Endothelial cell of umbilical vein (primary cell): Measurements from ENCODE around the gene CHN2.

Experiments used
- CTCF ChIP-seq, 2 donors: IDR thresholded peaks; 1 replicate in 1 of 2; 2 replicates in 1 of 2; pipeline ENCODE4 v1.5.1; 2011; ENCODE audit warnings: low read length in 2 of 2, mild to moderate bottlenecking in 2 of 2, moderate library complexity in 2 of 2, control low read depth in 1 of 2, inconsistent platforms in 1 of 2, low read depth in 1 of 2; ENCODE audit not compliant: insufficient read depth in 1 of 2; ENCODE audit errors: extremely low read depth in 1 of 2
- EZH2 ChIP-seq: IDR thresholded peaks from 2 replicates; pipeline ENCODE4 v1.6.1; 2012; ENCODE audit warnings: borderline replicate concordance, low read depth, mild to moderate bottlenecking, moderate library complexity, low read length, inconsistent platforms; ENCODE audit not compliant: severe bottlenecking
- FOS ChIP-seq: IDR thresholded peaks from 2 replicates; pipeline ENCODE4 v1.6.1; 2011; ENCODE audit warnings: mild to moderate bottlenecking, low read length, moderate library complexity, borderline replicate concordance; ENCODE audit not compliant: insufficient read depth
- GATA2 ChIP-seq: IDR thresholded peaks from 2 replicates; pipeline ENCODE4 v1.7.0; 2011; ENCODE audit warnings: low read depth, mild to moderate bottlenecking, moderate library complexity, mixed read lengths, low read length; ENCODE audit not compliant: insufficient read length, insufficient read depth
- JUN ChIP-seq: IDR thresholded peaks from 2 replicates; pipeline ENCODE4 v1.6.1; 2011; ENCODE audit warnings: borderline replicate concordance, low read depth; ENCODE audit not compliant: insufficient read length, insufficient read depth
- MAX ChIP-seq: IDR thresholded peaks from 2 replicates; pipeline ENCODE4 v1.6.1; 2011; ENCODE audit not compliant: insufficient read depth, insufficient read length
- MYC ChIP-seq: IDR thresholded peaks from one replicate; pipeline ENCODE4 v1.6.1; 2011; ENCODE audit warnings: mild to moderate bottlenecking, low read depth, low read length
- POLR2A ChIP-seq: IDR thresholded peaks from 2 replicates; pipeline ENCODE4 v1.6.1; 2012; ENCODE audit warnings: low read depth, mild to moderate bottlenecking, control low read depth, low read length
- POLR2AphosphoS5 ChIP-seq: IDR thresholded peaks from 2 replicates; pipeline ENCODE4 v1.6.1; 2012; ENCODE audit warnings: low read depth, mild to moderate bottlenecking, control low read depth, low read length, moderate library complexity; ENCODE audit not compliant: insufficient read depth

- peak; percentile 48 for TF ChIP-seq POLR2AphosphoS5
- TF ChIP-seq CTCF (IDR thresholded peaks at IDR 0.05; ENCODE audit: extremely low read depth in 1 of 2, insufficient read depth in 1 of 2, low read depth in 1 of 2, low read length in 2 of 2): no peak
- peak; percentile 21 for TF ChIP-seq POLR2A
- TF ChIP-seq EZH2: no peak
- no peak for TF ChIP-seq MYC
- no peak for TF ChIP-seq MAX
- TF ChIP-seq JUN: no peak
- TF ChIP-seq GATA2: peak; percentile 90
- peak; percentile 37 for TF ChIP-seq FOS
These were observed 294.4 kb downstream of the CHN2 start for GRCh38 chr7:29488977-29489376.
